Midbrain (tissue), 1 donor: Measurements from ENCODE around the gene RAPGEF5.
A peak's percentile ranks its signal among the peaks of the same experiment; 100 is the strongest.

Experiments used
- DNase-seq: peaks from one replicate; lab custom pipeline; 2025; lab: John Stamatoyannopoulos, UW

RAPGEF5 gene

DNA sequence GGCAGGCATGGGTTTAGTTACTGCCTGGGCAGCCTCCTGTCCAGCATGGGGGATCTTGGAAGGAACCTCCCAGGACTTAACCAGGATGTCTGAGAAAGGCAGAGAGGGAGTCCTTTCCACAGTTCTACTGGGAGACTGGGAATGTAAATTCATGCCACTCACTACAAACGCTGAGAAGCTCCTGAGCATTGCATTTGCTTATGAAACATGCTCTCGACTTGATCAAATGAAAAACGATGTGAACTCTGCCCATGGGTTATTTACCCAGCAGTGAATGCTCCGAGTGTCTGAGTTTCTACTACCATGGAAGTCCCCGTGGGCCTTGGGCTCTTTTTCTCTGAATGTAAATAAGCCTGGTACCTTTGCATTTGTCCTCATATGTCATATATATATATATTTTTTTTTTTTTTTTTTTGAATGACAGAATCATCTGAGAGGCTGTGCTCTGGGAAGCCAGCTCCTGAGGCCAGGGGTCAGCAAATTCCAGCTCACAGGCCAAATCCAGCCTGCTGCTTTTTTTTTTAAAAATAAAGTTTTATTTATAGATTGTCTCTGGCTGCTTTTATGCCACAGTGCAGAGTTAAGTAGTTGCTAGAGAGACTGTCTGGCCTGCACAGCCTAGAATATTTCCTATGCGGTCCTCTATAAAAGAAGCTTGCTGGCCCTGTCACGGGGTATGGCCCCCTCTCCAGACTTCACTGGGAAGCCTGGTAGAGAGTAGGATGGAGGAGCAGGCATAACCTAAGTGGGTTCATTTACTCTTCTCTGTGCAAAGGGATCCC is 21.4 kb upstream of the RAPGEF5 start:
- no peak for DNase-seq

DNA sequence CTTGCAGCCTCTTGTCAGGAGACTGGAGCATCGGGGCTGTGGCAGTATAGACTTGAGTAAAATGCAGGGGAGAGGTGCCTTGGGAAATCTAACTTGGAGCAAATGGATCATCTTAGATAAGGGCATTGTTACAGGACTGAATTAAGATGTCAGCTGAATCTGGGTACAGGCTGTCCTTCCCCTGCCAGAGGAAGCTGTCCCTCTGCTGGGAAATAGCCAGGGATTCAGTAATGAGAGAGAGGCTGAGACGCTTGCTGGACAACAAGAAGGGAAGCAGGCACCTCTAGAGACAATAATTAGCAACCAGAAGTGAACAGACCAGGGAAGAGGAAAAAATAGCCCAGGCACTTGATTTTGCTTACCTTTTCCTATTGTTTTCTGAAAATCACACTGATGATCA is 20.7 kb upstream of the RAPGEF5 start:
- DNase-seq, result peak; percentile 30

DNA sequence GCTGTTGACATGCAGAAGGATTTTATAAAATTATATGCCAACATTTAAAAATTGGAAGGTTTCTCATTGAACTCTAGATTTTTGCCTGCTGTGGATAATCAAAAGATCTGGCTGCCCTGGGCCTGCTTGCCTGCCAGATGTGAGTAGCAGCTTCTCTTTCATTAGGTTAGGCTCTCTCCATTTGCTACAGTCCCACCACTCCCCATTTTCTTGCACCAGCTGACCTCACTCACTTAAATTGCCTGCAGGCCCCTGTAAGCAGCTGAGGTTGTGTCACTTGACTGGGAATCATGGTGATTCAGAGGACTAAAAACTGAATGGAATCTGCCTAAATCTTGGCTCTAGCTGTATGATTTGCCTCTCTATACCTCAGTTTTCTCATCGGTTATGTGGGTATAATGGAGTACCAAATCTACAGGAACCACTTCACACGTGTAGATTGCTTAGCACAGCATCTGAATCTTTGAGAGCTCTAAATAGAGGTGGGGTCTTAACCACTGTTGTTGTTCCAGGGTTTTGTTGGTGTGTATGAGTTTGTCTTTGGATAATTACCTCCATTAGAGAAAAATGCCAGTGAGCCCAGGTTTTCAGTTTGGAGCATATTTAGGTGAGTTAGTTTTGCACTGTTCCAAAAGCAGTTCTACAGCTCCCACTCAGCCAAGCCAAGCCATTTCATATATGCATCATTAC is 18.6 kb upstream of the RAPGEF5 start:
- no peak for DNase-seq

DNA sequence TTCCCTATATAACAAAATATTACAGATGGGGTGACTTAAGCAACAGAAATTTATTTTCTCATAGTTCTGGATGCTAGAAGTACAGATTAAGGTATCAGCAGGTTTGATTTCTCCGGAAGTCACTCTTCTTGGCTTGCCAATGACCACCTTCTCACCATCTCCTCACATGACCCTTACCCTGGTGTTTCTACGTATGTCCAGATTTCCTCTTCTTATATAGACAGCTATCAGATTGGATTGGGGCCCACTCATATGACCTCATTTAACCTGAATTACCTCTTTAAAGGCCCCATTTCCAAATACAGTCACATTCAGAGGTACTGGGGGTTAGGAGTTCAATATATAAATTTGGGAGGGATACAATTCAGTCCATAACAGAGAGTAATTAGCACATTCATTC is 17.0 kb upstream of the RAPGEF5 start:
- DNase-seq, result no peak

DNA sequence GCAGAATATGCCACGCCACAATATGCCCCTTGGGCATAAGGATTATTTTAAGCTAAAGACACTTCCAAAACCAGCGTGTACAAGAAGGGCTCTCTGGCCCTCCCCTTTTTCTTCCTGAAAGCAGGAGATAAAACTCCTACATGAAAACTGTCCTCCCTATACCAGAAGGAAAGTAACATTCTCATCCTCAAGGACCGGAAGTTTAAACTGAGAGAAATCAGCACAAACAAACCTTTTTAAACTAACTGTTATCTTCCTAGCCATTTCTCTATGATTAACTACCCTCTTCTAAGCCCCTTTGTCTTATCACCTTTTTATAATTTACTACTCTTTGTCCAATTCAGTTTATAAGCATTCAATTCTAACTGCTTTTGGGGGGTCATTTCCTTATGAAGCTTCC is 16.4 kb upstream of the RAPGEF5 start:
- no peak for DNase-seq

DNA sequence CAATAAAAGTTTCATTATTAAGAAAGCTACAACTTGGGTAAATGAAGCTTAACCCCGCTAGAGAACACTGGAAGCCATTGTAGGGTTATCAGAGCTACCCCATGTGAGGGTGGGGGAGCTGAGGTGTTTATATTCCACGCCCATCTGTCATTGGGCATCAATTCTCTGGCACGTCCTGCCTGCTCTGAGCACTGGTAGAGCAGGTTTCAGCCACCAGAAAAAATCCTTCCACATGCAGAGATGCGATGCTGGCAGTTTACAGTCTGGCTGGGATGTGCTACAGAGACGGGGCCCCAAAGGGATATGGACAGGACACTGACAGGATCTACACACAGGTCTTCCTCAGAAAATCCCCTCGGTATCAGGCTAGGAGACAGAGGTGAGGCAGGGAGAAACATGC is 15.9 kb upstream of the RAPGEF5 start:
- no peak for DNase-seq

DNA sequence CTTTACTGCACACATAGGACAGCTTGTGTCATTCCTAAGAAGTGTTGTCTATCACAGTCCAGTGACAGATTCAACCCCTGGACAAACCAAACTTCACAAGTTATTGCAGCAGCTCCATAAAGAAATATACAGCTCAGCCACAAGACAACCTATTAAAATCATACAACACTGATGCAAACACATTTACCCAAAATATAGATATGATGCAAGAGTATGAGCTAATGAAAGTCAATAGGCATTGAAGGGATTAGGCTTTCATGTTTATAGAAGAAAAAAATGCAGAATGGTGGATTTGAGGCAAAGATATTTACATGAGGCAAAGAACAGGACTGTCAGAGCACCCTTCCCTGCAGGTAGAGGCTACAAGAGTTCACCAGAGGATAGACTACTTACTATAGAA is 14.9 kb upstream of the RAPGEF5 start:
- no peak for DNase-seq

DNA sequence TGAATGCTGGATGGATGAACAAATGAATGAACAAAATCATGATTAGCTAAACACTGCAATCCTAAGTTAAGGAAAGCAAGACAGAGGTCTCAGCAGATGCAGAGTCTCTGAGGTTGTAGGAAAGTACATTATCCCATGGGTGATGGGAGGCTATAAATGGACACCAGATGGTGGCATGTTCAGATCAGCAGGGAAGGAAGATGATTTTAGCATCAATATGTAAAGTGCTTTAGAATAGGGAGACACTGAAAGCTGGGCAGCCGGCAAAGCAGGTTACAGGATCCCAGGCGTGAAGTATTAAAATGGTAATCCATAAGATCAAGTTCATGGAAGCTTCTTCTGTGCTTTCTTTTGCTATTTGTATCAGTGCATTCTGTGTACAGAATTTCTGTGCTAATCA is 7.9 kb upstream of the RAPGEF5 start:
- DNase-seq, result no peak

DNA sequence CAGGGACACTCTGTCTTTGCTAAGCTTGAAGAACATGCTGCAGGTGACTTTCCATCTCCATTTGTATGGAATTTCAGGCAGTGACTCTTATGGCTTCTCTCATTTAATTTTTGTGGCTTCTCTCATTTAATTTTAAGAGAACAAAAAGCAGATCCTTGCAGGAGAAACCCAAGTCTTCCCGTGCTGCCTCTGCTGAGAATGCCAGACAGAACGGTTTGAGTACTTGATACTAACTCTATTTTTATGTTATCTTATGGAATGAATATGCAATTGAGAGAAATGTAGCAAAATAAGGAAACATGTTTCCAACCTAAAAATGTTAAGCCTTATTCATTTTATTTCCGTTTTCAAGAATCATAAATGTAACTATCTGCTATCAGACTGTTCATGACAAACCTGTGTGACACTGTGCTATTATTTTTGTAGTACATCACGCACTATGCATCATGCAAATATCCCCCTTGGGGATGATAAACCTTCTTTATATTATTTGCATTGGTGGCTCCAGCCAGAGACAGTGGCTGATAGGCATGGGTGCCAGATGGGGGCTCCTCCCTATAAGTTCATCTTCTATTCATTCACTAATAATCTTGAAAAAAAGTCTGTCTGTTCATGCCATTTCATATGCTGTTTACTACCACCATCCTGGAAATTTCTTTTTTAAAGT is 6.9 kb upstream of the RAPGEF5 start:
- no peak for DNase-seq

DNA sequence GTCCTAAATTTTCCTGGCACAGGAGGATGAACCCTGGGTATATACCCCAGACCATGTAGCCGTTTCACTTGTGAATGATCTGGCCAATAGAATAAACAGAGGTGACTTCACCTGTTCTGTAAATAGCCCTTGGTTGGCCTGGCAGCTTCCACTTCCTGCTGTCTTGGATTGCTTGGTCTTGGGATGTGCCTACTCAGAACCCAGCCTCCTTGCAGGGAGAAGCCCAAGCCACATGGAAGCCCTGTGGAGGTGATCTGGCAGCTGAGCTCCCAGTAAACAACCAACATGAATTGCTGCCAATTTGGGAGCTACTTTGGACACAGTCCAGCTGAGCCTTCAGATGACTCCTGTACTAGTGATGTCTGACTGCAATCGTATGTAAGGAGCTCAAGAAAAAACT is 4.8 kb upstream of the RAPGEF5 start:
- DNase-seq, result no peak

DNA sequence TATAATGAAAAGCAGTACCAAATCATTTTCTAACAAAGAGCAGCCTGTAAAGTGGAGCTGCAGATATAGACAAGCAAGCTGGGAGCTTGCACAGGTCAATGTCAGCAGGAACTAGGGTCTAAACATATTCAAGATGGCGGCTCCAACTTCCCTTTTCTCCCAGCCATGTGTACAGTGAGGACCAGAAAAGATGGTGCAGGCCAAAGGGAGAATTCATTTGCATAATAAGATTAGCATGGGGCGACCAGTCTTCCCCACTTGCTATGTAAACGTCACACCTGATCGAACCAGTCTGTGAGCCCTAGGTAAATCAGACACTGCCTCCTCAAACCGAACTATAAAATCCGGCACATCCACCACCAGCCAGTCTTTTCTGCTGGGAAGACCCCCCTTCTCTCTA is 4.4 kb upstream of the RAPGEF5 start:
- no peak for DNase-seq

DNA sequence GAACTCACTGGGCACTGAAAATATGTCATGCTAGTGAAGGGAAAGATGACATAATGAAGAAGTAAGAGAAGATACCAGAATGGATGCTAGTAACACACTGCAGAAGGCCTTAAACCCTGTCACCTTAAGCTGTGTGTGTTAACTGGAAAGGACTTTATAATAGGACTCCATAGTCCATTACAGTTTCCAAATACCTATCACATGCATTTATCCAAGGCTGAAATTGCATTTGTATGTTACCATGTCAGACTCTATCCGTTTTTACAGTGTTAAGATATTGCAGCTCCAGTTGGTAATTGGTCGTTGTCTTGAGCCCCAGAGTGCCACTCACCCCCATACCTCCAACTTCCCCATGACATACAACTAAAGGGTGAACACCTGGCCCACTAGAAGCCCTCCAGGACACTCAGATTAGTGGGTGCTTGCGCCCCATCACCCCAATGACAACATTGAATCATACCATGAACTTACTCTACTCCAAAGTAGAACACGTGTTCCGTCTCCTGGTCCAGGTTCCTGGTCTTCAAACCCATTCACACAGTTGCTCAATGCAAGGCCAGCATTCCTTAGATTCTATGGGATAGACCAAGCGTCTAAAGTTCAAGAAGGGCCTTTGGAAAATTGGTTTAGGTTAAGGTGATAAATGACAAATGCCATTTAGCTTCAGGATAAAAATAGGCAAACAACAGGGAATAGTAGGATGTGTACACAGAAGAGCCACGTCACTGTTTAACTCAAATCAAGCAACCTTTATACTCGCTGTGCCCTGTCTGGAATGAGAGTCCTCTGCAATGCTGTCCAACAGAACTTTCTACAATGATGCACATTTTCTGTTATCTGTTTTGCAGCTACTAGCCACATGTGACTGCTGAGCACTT is 2.1 kb upstream of the RAPGEF5 start:
- DNase-seq, result no peak

DNA sequence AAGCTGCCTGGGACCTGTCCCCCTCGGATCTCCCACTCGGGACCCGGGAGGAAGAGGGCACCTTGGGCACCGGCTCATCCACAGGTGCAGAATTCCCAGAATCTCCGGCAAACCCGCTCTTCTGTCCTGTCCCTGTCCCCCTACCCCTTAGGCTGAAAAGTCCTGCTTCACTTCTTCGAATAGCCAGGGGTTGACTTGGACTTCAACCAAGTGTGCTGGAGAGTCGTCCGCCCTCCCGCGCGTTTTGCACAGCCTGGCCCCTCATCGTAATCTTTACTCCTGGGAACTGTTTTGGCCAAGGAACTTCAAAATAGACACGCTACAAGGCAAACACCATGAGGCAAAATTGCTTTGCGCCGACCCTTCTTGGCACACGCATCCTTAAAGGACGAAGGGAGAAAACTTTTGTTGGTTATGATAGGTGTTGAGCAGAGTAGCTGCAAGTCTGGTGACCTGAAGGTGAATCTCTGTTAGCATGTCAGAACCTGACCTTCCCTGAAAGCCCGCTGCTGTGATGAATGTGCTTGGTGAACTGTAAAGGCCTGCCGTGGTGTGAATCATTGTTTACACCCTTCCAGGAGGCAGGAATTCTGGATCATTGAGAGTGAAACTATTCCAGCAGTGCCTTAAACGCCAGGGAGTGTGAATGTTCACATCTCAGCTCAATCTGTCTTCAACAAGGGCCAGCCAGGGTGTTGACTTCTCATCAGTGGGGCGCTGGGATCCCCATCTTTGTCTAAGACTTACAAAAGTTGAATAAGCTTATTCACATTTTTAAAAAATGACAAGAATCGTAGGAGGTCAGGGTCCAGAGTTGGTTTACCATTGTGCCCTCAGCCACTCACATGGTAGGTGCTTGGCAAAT is 589 bp upstream of the RAPGEF5 start:
- DNase-seq, result no peak

DNA sequence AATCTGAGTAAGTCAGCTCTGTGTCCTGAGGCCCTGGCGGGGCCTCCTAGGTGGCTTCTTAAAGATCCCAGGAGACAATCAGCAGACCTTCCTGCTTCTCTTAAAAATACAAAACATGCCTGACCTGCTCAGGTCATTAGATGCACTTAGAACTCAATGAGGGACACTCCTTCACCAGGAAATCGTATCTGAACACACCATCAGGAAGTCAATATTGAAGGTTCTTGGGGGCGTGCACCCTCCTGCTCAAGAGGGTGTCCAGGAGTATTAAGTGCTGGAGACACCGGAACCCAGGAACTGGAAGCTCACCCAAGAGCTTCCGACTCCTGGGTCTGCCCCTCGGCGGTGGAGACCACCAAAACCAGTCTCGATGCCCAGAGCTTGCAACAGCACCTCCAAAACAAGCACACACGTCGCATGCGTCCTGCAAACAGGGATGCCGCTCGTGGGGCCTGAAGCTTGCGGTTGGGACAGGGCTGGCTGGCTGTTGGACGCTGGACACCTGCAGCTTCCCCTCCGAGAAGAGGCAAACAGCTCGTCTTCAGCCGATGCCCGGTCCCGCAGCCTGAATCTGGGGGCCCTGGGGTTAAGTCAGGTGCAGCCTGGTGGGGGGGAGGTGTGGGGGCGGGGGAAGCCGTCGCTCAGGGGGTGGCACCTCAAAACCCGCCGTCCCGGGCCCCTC is 803 bp downstream of the RAPGEF5 start:
- no peak for DNase-seq

DNA sequence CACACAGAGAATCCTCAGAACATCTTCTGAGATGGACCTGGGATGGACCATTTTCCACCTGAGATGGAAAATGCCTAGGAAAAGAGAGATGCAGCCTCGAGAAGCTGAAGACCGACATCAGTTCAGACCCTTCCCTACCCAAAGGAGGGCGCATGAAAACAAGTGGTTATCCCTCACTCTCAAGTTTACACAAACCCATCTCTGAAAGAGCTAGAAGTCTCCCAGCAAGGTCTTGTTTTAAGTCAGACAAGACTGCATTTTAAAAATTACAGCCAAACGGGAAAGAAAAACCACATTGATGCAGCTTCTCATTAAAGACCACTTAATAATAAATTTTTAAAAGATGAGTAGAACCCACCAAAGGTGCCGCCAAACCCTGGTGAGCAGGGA is 1.3 kb downstream of the RAPGEF5 start:
- DNase-seq, result no peak

DNA sequence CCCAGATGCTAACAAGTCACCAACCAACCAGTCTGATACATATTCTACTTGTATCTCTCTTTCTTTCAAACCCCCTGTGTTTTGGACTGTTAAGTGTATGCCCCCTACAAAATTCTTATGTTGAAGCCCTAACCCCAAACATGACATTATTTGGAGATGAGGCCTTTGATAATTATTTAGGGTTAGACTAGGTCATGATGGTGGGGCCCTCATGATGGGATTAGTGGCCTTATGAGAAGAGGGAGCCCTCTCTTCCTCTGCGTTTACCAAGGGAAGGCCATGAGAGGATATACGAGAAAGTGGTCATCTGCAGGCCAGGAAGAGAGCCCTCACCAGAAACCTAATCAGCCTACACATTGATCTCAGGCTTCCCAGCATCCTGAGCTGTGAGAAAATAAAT is 2.5 kb downstream of the RAPGEF5 start:
- DNase-seq, result no peak

DNA sequence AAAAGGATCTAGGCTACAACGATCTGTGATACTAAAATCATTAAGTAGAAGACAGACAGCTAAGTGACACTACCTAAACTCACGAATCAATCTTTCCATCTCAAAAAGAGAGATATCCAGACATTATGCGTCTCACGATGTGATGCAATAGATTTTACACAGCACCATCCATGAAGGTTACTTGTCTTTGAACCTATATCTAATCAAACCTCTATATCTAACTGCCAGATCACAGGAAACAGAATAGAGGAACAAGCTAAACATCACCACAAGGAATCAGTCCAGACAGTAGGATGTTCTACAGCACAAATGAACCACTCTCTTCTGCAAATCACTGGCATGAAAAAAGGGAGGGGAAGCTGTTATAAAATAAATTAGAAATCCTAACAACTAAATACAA is 4.1 kb downstream of the RAPGEF5 start:
- no peak for DNase-seq

DNA sequence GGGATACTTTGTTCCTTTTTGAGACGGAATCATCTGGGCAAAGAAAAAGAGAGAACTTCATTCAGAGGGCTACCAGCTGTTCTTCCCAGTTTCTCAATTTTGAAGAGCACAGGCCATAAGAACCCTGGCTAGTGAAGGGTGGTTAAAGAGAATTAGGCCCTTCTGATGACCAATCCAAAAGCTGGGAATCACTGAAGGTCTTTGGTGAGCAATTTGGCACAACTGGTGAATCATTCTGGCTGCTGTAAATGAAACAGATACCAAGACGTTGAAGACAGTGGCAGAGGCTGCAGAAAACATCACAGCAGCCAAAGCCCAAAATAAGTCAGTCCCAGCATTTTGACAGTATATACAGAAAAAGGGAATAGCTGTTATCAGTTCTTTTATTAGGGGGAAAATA is 5.1 kb downstream of the RAPGEF5 start:
- no peak for DNase-seq

DNA sequence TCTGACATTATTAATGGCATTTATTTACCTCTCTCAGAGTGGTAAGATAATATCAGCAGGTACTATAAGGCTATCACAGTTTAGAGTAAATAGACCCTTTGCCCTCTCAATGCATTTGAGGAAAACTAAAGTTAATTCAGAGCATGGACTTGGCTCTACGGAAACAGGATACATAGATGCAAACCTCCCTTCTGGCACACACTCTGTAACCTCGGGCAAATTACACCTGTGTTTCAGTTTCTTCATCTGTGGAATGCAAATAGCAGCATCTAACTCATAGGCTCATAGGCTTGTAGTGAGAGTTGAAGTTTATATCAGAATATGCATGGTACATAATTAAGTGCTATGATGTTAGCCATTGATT is 5.6 kb downstream of the RAPGEF5 start:
- DNase-seq, result no peak

DNA sequence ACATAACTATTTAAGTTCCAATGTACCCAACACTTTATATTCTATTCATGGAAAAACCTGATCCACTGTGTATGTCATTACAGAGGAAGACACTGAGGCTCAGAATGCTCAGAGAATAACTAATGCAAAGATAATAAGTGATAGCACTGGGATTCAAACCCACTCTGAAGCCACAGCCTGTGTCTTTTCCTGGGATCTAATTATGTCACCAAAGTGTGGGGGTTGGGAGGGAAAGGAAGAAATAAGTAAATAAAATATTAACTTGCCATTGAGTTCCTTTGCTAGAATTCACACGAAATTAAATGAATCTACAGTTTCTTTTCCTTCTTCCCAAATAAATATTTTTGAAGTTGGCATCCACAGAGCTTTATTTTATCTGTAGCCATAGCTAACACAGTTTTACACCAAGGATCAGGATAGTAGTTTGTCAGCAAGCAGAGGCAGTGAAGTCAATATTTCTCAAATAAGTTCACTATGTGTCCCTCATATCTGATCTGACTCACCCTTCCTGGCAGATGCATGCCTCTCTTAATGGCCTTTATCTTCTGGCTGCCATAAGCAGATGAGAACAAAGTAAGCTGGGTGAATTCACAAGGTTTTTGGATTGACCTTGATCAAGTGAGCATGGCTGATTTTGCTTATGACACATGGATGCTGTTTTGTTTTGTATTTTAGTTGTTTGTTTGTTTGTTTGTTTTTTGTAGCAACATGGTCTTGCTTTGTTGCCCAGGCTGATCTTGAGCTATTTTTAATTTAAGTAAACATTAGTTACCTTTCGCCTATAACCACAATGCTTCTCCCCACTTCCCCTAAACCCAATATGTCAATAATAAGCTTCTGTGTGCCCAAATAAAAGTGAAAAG is 6.3 kb downstream of the RAPGEF5 start:
- DNase-seq, result no peak
